GM19238 (cell line): ENCODE measurements around the gene CHST8.

Source experiments
- DNase-seq: peaks from one replicate; pipeline ENCODE4 v3.0.0; 2011; ENCODE audit warnings: low spot score; ENCODE audit not compliant: insufficient read length

Gene CHST8

DNA sequence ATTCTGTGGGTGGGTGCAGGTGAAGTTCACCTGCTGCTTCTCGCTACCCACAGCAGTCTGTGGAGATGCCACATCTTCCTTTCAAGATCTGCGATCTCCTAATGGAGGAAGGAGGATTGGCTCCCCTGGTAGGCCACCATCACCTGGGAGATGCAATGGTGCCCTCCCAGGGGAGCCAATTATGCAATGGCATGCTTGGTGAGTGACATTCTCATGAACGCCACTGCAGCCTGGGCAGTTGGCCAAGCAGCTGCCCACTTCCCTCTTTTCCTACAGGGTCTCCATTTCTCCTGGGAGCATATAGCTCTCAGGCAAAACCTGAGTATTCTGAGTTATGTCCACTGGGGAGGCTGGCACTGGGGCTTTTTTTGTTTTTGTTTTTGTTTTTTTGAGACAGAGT is 91.4 kb downstream of the CHST8 start:
- no peak for DNase-seq

DNA sequence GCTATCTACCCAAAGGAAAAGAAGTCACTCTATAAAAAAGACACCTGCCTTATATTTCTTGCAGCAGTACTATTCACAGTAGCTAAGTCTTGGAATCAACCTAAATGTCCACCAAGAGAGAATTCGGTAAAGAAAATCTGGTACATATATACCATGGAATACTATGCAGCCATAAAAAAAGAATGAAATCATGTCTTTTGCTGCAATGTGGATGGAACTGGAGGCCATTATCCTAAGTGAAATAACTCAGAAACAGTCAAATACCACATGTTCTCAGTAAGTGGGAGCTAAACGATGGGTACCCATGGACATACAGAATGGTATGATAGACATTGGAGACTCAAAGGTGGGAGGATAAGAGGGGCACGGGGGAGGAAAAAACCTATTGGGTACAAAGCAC is 92.4 kb downstream of the CHST8 start:
- no peak for DNase-seq

DNA sequence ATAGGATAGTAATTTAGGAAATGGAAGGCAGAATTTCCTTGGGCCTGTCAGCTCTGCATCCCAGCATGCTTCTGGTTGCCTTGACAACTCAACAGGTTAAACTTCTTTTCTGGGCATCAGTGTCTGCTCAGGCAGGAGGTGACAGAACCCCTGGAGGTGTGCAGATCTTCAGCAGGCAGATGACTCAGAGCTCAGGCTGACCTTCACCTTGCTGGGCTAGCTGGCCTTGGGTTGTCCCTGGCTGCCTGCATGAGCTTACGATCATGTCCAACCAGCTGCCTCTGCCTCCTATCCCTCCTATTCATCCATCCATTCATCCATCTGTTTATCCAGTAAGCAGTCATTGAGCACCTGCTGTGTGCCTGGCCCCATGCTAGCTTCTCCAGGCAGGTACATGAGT is 93.7 kb downstream of the CHST8 start:
- DNase-seq, result no peak

DNA sequence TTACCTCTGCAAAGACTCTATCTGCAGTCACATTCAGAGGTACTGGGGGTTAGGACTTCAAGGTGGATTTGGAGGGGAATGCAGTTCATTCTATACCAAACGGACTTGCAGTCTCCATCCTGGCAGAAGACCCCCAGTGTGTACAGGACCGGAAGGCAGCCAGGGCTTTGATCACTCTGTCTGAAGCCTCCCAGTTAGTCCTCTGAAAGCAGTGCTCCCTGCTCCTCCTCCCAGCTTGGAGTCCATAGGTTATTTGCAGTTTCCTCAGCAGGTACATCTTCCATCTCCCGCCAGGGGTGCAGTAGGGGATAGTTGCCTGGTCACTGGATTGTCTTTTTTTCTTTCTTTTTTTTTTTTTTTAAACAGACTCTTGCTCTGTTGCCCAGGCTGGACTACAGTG is 96.1 kb downstream of the CHST8 start:
- no peak for DNase-seq

DNA sequence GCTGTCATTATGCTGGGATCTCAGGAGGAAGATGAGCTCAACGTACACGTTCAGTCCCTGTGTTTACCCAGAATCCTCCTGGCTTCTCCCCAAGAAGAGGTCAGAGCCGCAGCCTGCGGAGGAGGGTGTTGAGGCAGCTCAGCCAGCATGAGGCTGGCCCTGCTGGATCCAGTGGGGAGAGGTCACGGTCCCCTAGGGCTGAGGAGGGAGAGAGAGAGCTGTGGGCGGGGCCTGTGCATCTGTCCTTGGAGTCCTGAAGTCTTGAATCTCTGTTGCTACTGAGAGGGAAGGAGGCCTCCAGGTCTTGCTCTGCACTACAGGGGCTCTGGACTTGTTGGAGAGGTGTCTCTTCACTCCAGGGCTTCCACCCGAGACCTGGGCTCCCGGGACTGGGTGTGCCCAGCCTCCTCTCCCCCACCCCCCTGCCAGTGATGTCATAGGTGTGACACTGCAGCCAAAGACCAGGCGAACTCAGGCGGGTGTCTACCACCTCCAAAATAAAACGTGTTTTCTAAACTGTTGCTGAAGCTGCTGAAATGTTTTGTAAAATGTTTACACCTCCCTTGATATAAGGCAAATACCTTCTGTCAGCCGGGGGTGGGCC is 97.0 kb downstream of the CHST8 start:
- no peak for DNase-seq

DNA sequence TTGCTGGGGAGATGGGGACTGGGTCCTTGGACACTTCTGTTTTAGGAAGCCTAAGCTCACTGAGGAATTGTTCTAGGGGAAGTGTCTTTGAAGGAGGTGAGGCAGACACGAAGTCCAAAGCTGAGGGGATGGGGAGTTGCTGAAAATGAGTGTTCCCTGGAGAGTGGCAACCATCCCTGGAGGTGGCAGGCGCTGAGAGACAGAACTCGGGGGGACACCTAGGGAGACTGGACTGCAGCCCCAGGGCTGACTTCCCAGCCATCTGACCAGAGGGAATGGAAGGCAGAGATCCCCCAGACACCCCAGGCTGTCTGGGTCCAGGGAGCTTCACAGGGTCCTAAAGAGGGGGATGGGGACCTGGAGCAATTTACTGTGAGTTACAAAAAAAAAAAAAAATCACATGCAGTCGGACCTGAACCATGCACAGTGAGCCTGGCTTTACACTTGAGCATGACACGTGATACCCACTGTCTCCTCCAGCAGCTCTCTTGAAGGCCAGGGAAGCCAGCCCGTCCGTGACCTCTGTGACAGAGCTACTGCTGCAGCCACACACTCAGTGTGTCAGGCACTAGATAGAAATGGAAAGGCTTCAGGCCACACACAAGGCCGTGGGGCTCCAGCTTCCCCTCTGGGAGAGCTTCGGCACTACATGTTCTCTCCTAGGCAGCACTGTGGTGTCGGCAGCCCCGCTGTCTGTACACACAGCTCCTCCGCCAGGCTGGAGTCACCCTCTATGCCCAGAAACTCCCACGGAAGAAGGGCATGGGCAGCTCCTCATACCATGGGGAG is 97.8 kb downstream of the CHST8 start:
- DNase-seq, result no peak

DNA sequence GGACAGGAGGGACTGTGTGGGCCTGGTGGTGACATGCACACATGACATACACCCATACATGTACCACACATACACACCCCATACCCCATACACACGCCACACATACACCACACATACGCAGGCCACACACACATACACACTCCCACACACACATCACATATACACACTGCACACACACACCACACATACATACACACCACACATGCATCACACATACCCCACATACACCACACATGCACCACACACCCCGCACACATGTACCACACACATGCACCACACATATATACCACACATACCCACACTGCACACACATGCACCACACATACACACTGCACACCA is 98.4 kb downstream of the CHST8 start:
- no peak for DNase-seq

DNA sequence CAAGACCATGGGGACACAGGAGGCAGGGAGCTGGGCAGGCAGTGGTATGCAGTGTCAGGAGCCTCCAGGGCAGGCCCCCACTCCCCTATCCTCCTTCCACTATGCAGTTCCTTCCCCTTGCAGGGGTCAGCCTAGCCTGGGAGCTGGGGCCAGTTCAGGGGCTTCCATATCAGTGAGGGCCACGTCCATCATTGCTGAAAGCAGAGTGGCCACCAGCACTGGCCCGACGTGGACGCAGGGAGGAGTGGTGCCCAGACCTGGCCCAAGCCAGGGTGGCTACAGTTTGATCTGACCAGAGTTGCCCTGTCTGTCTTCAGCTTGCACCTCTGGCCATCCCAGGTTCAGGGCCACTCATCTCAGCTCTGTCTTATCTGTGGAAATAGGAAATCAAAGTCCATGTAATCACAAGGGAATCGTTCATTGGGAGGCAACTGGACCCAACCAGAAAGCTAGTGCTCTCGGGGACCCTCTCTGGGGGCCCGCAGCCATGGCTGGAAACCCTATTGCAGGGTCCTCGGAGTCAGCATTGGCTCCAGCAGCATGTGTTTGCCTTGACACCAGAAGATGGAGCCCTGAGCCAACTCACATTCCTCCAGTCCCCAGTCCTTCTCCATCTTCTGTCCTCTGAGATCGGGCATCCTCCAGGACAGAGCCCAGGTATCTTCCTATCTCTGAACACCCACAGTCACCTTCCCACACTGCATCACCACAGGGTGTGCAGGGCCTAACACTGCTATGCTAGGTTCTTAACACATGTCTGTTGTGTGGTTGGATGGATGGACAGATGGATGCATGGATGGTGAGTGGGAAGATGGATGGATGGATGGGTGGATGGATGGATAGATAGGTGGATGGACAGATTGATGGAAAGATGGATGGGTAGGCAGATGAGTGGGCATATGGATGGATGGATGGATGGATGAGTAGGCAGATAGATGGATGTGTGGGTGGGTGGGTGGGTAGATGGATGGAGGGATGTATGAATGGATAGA is 99.2 kb downstream of the CHST8 start:
- no peak for DNase-seq

DNA sequence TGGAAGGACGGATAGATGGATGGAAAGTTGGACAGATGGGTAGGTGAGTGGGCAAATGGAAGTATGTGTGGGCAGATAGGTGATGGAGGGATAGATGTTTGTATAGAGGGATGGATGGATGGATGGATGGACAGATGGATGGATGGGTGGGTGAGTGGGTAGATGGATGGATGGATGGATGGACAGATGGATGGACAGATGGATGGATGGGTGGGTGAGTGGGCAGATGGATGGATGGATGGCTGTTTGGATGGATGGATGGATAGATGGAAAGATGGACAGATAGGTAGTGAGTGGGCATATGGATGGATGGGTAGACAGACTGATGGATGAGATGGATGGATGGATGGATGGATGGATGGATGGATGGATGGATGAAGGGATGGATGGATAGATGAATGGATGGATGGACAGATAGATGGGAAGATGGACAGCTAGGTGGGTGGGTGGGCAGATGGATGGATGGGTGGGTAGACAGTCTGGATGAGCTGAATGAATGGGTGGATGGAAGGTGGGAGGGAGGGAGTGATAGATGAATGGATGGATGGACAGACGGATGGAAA is 100.1 kb downstream of the CHST8 start:
- DNase-seq, result no peak

DNA sequence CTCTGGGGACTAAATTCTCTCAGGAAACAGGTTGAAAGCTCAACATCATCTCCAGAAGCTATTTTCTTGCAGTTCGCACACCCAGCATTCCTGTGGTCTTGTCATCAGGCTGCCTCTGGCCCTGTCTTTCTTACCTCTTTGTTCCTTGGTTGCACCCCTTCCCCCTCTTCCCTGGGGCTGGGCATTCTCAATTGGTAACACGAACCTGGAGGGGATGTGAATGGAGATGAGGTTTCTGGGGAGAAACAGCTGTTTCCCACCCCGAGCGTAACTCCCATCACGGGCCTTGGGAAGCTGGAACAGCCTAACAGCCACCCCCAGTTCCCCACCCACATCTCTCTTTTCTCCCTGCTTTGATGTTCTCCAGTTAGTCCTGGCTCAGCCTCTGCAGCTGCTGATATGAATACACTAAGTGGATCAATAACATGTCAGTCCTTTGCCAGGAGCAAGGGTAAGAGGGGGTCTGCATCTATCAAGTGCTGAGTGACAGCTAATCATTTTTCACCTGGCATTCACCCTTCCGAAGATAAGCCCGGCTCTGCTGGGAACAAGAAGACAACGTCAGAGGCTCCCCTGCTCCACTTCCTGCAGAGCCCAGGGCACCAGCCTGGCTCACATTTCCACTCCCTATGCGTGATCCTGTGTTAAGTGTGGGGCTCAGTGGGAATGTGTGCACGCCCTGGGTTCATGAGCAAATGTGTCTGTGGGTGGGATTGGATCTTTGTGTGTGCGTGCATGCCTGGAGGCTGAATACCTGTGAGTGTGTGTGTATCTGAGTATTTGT is 100.9 kb downstream of the CHST8 start:
- DNase-seq, result no peak

DNA sequence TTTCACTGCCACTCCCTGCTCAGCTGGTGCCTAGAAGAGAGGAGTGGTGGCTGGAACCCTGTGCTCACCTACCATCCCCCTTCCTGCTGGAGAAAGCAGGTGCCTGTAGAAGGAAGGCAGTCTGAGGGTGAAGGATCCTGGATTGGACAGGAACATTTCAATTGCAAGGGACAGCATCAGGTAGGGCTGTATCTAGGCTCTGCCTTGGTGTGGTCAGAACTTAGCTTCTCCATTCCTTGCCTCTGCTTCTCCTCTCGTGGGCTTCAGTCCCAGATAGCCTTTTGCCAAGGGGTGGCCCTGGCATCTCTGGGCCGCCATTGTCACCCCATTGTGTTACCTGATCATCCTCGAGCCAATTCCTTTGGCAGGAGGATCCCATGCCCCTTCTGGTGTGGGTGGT is 101.8 kb downstream of the CHST8 start:
- DNase-seq, result no peak

DNA sequence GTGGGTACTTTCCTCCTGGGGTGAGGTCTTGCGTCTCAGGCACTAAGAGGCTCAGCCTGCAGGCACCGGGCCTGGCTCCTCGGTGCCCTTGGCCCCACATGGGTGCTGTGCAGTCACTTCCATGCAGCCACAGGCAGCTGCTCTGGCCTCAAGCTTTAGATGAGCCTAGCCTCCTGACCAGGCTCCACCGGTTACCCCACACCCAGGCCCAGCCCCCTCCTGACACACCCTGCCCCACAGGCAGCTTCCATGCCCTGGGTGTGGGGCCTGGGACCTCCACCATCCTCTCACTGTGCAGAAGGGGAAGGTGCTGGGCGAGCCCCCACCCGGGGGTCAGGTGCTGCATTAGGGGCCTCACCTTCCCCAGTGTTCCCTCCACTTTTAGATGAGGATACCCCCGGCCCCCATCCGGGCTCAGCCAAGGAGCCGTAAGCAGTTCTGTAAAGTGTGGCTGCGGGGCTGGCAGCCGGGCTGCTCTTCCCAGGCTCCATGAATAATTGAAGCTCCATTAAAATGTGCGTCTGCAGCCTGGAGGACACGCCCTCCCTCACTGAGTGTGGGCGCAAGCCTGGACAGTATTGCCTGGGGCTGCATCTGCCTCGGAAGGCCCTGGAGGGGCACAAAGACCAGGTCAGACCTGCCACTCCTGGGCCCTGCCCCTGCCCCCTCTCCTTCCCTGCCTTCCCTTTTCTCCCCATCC is 102.4 kb downstream of the CHST8 start:
- no peak for DNase-seq

DNA sequence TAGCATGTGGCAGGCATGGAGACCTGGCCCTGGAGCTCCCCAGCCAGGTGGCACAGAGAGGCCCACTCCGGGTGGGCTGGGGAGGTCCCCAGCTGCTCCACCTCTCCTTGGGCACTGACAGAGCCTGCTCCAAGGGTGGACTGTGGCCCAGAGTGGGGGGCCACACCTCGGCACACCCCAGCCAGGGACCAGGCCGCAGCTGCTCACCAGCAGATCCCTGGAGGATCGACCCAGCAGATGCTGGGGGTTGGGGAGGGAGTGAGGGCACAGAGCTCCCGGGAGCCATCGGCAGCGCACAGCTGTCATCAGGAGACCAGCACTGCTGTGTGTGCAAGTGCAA is 102.9 kb downstream of the CHST8 start:
- no peak for DNase-seq

DNA sequence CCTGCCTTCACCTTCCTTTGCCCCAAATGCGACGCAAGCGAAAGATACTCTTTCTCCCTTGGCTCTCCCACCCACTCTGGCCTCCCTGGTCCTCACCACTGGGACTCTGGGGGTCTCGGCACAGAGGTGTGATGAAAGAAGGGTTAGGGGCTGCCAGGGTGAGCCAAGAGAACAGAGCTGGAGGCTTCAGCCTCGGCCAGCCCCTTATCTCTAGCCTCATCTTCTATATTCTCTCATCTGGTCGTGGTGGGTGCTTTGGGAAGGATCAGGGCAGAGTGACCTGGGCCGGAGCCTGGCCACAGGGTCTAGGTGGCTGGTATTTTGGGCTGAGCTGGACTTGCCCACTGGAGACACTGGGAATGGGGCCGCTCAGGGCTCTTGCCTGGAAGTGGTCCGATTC is 103.8 kb downstream of the CHST8 start:
- no peak for DNase-seq

DNA sequence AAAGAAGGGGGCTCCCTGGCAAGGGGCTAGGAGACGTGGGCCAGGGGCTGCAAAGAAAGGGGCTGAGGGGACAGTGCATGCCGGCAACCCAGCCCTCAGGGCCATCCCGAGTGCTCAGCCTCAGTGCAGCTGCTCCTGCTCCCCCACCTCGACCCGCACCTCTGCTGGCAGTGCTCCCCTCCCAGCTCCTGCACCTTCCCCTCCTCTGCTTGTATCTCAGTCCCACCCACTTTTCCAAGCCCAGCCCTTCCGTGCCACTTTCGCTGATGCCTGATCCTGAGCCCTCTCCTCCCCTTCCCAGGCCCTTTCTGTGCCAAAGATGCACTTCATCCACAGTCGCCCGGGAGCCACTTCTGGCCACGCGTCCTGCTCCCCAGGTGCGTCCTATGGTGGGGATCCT is 105.0 kb downstream of the CHST8 start:
- DNase-seq, result no peak

DNA sequence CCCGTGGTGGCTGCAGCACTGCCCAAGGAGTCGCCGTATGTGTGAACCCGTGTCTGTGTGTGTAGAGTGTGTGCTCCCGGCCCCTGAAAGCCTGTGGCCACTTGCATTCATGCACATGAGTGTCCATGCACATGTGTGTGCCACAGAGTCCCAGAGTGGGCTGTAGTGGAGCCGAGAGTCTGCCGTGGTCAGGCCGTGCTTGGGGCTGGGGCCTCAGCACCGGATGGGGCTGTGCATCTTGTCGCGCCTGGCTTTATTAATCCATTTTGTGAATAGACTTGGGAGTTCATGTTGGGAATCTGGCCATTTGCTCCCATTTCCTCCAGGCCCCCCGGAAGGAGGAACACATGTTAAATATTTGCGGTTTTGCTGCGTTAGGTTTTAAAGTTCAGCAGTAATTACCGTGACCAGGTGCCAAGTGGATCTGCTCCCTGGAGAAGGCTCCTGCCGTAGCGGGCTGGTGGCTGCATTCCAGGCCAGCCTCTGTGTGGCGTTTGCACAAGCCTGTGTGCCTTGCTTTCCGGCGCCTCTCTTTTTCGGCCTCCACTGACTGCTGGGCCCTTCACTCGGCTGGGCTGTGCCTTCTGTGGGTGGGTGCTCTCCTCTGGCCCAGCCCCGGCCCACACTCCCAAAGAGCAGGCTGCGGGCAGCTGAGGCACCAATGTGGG is 105.7 kb downstream of the CHST8 start:
- DNase-seq, result no peak

DNA sequence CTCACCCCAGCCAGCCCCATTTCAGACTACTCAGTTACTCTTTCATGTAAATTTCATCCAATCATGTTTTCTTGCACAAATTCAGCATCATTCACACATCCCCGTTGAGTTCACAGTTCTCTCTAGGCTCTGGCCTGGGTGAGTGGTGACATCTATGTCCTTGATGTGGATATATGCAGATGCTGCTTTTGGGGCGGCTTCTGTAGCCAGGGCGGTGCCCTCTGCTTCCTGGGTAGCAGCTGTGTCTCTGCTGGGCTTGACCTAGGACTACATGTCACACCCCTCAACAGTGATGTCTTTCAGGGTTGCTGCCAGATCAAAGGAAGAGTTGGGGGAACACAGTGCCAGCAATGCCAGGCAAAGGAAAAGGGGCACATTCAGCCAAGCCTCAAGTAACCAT is 106.4 kb downstream of the CHST8 start:
- DNase-seq, result no peak

DNA sequence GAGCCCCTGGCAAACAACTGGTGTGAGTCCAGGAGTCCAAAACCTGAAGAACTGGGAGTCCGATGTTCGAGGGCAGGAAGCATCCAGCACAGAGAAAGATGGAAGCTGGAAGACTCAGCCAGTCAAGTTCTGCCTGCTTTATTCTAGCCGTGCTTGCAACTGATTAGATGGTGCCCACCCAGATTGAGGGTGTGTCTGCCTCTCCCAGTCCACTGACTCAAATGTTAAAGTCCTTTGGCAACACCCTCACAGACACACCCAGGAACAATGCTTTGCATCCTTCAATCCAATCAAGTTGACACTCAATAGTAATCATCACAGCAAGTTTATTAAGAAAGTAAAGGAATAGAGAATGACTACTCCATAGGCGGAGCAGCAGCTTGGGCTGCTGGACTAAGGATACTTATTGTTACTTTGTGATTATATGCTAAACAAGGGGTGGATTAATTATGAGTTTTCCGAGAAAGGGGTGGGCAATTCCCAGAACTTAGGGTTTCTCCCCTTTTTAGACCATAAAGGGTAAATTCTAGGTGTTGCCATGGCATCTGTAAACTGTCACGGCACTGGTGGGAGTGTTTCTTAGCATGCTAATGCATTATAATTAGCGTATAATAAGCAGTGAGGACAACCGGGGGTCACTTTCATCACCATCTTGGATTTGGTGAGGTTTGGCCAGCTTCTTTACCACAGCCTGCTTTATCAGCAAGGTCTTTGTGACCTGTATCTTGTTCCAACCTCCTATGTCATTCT is 109.3 kb downstream of the CHST8 start:
- DNase-seq, result no peak

DNA sequence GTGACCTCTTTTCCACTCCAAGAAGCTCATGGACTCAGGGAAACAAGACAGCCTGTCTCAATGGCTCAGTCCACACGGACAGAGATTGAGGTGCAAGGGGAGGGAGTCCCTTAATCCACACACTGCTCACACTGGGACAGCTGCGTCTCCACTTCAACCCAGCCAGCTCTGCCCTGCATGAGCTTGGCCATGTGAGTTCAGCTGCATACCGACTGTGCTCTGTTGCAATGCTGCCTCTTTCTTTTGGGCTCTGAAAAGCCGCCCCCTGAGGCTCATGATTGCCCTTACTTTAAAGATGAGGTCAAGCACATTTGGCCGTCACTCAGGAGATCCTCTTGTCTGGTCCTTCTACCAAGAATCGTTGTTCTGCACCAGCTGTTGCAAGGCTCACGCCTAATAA is 110.1 kb downstream of the CHST8 start:
- no peak for DNase-seq
